H1 (cell line): ENCODE measurements around the gene FGR. TPM values are rescaled to one million over a fixed set of nuclear protein-coding genes. Genes with fewer than 3 reads are reported as not detected.

ENCODE experiments used
- polyA plus RNA-seq, 7 experiments: library from polyadenylated mRNA; depleted of rRNA in 3 of 7; stranded (reverse) in 5 of 7; unstranded in 2 of 7; fragments of >200 nt in 5 of 7; fragments of 200-250 nt in 2 of 7; gene quantifications; 1 replicate in 5 of 7; 2 replicates in 1 of 7; 4 replicates in 1 of 7; pipeline versions ENCODE4 v1.2.1 to v1.2.3, GENCODE V29; 2011 to 2013; ENCODE audit warnings: missing spikeins in 2 of 7, mixed read lengths in 2 of 7
- total RNA-seq: library from RNA; stranded (reverse); fragmentation: NEBNext Ultra II Directional; extraction: Animal tissue kit (Norgen Biotek cat#: 25700); gene quantifications from 2 replicates; pipeline ENCODE4 v1.2.1, GENCODE V29; 2021
- TF ChIP-seq, protein P1 (sequence below), 3 experiments: IDR thresholded peaks; 1 replicate in 2 of 3; 2 replicates in 1 of 3; pipeline versions ENCODE4 v1.5.1 to v1.6.1; 2011; ENCODE audit warnings: low read length in 3 of 3, mild to moderate bottlenecking in 3 of 3, inconsistent platforms in 2 of 3, low read depth in 1 of 3, moderate library complexity in 1 of 3; ENCODE audit not compliant: insufficient read depth in 1 of 3; ENCODE audit errors: control extremely low read depth in 1 of 3
- TF ChIP-seq, protein P2 (sequence below): IDR thresholded peaks from 2 replicates; pipeline ENCODE4 v1.6.1; 2012; ENCODE audit warnings: low read length, inconsistent platforms

Gene FGR
- total and polyA plus RNA-seq, 2 of the 8 experiments (the other 6 are each of a cell fraction or from before 2014, with no cell fraction given) = 0.22 to 0.95 TPM

DNA sequence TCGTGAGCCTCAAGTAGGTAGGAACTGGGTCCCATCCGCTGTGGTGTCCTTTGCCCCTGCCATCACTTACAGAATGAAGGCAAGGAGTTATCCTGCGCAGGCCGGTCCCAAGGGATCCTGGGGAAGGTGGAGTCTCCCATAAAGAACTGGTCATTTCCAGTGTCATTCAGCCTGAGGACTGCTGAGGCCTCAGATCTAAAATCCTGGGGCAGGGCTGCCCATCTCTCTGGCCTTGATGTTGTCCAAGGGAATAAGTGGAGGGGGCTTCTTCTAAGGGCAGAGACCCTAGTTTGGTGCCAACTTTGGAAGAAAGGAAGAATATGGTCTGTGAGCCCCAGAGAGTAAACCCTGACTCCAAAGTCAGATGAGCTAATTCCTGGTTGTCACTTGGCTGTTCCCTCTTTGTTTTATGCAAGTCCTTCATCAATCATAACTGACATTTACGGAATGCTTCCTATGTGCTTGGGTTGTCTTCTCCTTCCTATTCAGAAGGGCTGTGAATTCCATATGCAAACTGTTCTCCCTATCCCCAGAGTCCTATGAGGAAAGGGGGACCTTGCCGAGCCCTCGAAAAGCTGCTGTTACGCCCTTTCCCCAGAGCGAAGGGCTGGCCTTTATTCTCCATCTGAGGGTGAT is 30.1 kb upstream of the FGR start (continued):
- TF ChIP-seq, protein P1, sequence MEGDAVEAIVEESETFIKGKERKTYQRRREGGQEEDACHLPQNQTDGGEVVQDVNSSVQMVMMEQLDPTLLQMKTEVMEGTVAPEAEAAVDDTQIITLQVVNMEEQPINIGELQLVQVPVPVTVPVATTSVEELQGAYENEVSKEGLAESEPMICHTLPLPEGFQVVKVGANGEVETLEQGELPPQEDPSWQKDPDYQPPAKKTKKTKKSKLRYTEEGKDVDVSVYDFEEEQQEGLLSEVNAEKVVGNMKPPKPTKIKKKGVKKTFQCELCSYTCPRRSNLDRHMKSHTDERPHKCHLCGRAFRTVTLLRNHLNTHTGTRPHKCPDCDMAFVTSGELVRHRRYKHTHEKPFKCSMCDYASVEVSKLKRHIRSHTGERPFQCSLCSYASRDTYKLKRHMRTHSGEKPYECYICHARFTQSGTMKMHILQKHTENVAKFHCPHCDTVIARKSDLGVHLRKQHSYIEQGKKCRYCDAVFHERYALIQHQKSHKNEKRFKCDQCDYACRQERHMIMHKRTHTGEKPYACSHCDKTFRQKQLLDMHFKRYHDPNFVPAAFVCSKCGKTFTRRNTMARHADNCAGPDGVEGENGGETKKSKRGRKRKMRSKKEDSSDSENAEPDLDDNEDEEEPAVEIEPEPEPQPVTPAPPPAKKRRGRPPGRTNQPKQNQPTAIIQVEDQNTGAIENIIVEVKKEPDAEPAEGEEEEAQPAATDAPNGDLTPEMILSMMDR (IDR thresholded peaks at IDR 0.05; ENCODE audit: control extremely low read depth in 1 of 3, insufficient read depth in 1 of 3, low read depth in 1 of 3, low read length in 3 of 3) = no peak
- TF ChIP-seq, protein P2, sequence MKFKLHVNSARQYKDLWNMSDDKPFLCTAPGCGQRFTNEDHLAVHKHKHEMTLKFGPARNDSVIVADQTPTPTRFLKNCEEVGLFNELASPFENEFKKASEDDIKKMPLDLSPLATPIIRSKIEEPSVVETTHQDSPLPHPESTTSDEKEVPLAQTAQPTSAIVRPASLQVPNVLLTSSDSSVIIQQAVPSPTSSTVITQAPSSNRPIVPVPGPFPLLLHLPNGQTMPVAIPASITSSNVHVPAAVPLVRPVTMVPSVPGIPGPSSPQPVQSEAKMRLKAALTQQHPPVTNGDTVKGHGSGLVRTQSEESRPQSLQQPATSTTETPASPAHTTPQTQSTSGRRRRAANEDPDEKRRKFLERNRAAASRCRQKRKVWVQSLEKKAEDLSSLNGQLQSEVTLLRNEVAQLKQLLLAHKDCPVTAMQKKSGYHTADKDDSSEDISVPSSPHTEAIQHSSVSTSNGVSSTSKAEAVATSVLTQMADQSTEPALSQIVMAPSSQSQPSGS = no peak
